ENCODE measurements around the gene HMHB1.

Gene HMHB1

DNA sequence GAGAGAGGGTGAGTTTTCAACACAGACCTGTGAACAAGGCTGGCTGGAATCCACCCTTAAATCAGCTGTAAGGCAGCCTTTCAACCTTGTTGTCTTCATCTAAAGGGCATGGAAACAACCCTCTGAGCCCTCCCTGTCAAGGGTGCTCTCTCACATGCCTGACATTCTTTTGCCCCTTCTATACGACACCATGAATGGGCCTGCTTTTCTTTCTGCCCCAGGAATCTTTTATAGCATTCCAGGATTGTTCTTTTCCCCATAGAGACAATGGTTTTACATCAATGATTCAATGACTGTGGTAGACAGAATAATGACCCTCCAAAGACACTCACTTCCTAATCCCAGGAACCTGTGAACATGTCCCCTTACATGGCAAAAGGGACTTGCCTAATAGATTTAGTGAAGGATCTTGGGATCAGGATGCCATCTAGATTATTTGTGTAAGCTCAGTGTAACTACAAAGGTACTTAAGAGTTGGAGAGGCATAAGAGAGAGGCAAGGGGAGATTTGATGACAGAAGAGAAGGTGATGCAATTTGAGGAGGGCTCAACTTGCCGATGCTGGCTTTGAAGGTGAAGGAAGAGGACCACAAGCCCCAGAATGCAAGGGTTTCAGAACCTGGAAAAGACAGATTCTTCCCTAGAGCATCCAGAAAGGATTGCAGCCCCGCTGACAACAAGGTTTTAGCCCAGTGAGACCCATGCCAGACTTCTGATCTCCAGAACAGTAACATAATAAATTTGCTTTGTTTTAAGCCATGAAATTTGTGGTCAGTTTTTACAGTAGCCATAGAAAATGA lies 29.2 kb upstream of the HMHB1 start:
- TF ChIP-seq TAF1 (IDR thresholded peaks at IDR 0.05; ENCODE audit: borderline replicate concordance, low read depth, low read length): no peak
- no peak for TF ChIP-seq POLR2AphosphoS5 (IDR thresholded peaks at IDR 0.05; ENCODE audit: low read depth, low read length)
- TF ChIP-seq POLR2A (IDR thresholded peaks at IDR 0.05; ENCODE audit: low read depth, low read length): no peak
- DNase-seq (ENCODE audit: insufficient read length): no peak

DNA sequence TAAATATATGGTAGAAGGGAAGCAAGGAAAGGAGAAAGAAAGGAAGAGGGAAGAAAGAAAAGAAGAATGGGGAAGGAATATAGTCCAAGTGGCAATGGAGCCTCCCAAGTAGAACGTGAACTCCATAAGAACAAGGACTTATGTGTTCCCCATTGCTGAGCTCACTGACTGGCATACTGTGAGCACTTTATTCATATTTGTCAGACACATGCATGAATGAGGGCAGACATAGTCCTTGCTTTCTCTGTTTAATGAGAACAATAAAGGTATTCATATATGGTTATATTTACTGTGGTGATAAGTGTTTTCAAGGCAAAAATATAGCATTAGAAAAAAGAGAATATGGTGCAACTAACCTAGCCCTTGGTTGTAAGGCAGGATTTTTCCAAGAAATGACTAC lies 23.6 kb upstream of the HMHB1 start:
- FAIRE-seq: no peak

More for the DNA sequence above, 29.2 kb upstream of the HMHB1 start:
- no peak for FAIRE-seq

DNA sequence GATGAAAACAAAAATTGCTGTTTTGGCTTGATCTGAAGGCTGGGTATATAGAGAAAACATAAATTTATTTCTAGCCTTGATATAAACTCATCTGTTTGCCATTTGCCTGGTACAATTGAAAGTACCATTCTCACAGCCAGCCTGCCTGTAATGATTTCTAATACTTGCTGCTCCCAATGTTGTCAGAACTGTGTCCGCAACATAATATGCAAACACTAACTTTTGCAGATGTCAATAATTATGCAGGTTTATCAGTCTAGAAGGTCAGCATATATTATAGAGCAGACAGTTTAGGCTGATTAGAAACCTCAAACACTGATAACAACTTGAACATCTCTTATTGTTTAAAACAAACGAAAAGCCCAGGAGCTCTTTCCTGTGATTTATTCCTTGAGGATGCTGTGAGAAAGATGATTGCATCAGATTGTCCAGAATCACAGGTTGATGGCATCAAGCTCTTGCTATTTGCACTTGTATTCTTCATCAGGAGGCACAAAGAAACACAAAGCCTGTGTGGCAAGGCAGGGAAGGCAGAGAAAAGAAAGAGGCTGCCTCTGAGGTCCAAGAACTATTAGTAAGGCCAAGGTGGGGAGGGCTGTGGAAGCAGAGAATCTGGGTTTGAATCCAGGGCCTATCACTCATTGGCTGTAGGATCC lies 21.4 kb upstream of the HMHB1 start:
- DNase-seq (ENCODE audit: insufficient read length) (no peak), FAIRE-seq (no peak)
- TF ChIP-seq POLR2AphosphoS5 (IDR thresholded peaks at IDR 0.05; ENCODE audit: low read depth, low read length): no peak
- TF ChIP-seq TAF1 (IDR thresholded peaks at IDR 0.05; ENCODE audit: borderline replicate concordance, low read depth, low read length): no peak
- TF ChIP-seq POLR2A (IDR thresholded peaks at IDR 0.05; ENCODE audit: low read depth, low read length): no peak

More for the DNA sequence above, 23.6 kb upstream of the HMHB1 start:
- DNase-seq (ENCODE audit: insufficient read length): no peak
- TF ChIP-seq POLR2A (IDR thresholded peaks at IDR 0.05; ENCODE audit: low read depth, low read length) (no peak), POLR2AphosphoS5 (IDR thresholded peaks at IDR 0.05; ENCODE audit: low read depth, low read length) (no peak), TAF1 (IDR thresholded peaks at IDR 0.05; ENCODE audit: borderline replicate concordance, low read depth, low read length) (no peak)

DNA sequence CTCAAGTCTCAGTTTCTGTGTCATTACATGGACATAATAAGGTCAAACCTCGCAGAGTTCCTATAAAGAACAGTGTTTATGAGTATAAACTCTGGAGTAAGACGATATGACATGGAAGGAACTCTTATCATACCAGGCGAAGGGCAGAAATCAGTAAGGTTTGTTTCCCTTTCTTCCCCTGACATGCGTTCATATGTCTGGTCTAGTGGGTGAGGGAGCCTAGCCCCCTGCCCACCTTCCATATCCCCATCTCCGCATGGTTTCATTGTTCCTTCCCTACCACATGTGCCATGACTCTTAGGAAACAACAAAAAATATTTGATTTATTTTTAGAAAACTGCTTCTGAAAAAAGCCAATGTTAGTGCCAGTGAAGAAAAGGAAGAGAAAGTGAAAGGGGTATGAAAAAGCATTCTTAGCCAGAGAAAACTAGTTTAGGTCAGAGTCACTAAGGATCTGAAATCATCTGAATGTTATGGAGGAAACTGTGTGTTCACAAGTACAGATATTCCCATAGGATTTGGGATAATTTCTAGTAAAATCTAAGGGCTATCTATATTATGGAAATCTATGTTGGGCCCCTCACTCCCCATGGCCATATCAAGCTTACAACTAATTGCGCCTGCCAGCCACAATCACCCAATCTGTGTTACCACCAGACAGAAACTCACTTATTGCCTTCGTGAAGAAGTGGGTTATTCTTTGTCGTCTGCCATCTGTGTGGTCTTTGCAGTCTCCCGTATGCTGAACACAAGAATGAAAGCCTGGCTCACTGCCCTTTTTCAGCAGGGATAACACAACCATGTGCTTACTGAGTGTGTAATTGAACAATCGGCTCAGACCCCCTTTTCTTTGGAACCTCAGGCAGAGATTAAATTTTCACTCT lies 19.9 kb upstream of the HMHB1 start:
- DNase-seq (ENCODE audit: insufficient read length) (no peak), FAIRE-seq (peak; percentile 61)

DNA sequence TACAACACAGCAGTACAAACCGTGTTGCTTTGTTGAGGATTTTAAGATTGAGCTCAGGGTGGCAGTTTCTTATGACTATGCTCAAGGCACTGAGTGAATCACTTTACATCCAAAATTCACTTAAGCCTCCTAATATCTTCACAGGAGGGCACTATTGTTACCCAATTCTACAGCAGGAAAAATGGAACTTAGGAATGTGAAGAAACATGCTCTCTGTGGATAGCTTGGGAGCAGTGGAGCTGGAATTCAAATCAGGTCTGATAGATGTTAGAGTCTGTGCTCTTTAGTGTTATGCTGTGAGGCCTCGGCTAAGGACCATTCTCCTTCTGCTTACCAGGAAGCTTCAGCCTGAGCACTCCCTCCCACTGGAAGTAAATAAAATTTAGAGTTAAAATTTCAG lies 18.7 kb upstream of the HMHB1 start:
- TF ChIP-seq POLR2A (IDR thresholded peaks at IDR 0.05; ENCODE audit: low read depth, low read length) (no peak), TAF1 (IDR thresholded peaks at IDR 0.05; ENCODE audit: borderline replicate concordance, low read depth, low read length) (no peak), POLR2AphosphoS5 (IDR thresholded peaks at IDR 0.05; ENCODE audit: low read depth, low read length) (no peak)
- DNase-seq (ENCODE audit: insufficient read length): no peak
- FAIRE-seq: no peak

More for the DNA sequence above, 19.9 kb upstream of the HMHB1 start:
- TF ChIP-seq TAF1 (IDR thresholded peaks at IDR 0.05; ENCODE audit: borderline replicate concordance, low read depth, low read length) (no peak), POLR2A (IDR thresholded peaks at IDR 0.05; ENCODE audit: low read depth, low read length) (no peak)

DNA sequence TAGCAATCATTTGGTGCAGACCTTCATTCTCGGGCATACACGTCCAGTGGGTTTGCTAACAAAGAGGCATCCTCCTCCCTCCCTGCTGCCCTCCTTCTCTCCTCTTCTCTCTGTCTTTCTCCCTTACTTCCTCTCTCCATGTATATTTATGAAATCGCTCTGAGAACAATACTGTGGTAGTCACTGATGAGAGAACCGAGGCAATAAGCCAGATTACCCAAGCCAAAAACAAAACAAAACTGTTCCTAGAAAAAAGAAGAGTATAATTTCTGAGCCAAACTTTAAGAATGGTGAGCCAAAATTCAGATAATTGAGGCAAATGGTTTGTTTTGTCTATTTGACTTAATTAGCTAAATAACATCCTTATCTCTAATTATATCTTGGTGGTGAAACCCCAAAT lies 15.8 kb upstream of the HMHB1 start:
- FAIRE-seq (no peak), DNase-seq (ENCODE audit: insufficient read length) (no peak)

DNA sequence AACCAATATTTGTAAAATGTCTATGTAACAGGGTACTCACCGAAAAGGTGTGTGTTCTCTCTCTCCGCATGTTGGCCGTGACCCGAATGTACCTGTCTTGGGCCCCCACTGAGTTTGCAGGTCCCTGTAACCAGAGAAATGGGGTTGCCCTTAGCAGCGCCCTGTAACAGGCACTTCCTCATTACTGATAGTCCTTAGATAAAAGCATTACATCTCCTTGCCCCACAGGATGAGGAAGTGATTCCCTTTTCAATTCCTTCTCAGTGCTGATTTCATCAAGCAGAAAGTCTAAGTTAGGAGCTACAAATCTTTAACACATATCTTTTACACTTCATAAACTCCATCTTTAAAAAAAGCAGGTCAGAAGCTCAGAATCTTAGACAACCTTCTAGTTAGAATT lies 15.2 kb upstream of the HMHB1 start:
- DNase-seq (ENCODE audit: insufficient read length): no peak
- FAIRE-seq: no peak
- TF ChIP-seq TAF1 (IDR thresholded peaks at IDR 0.05; ENCODE audit: borderline replicate concordance, low read depth, low read length) (no peak), POLR2A (IDR thresholded peaks at IDR 0.05; ENCODE audit: low read depth, low read length) (no peak), POLR2AphosphoS5 (IDR thresholded peaks at IDR 0.05; ENCODE audit: low read depth, low read length) (no peak)

More for the DNA sequence above, 15.8 kb upstream of the HMHB1 start:
- no peak for TF ChIP-seq POLR2AphosphoS5 (IDR thresholded peaks at IDR 0.05; ENCODE audit: low read depth, low read length)
- TF ChIP-seq POLR2A (IDR thresholded peaks at IDR 0.05; ENCODE audit: low read depth, low read length): no peak
- no peak for TF ChIP-seq TAF1 (IDR thresholded peaks at IDR 0.05; ENCODE audit: borderline replicate concordance, low read depth, low read length)

DNA sequence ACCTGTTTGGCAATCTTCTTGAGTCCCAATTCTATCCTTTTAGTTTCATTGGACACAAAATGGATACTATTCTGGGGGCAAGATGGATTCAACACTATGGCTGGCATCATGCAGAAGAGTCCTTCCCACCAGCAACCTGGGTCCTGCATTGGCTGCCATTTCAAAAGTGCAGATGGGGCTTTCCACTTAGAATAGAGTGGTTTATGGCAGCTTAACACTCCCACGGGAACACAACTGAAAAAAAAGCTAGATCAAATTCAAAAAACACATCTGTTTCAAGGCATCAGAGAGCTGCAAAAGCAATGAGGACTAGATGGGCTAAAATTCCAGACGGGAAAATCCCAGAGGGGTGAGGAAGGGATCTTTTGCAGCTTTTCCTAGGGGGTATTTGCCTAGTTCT lies 11.2 kb upstream of the HMHB1 start:
- TF ChIP-seq TAF1 (IDR thresholded peaks at IDR 0.05; ENCODE audit: borderline replicate concordance, low read depth, low read length) (no peak), POLR2A (IDR thresholded peaks at IDR 0.05; ENCODE audit: low read depth, low read length) (no peak), POLR2AphosphoS5 (IDR thresholded peaks at IDR 0.05; ENCODE audit: low read depth, low read length) (no peak)
- peak; percentile 56 for FAIRE-seq
- no peak for DNase-seq (ENCODE audit: insufficient read length)

DNA sequence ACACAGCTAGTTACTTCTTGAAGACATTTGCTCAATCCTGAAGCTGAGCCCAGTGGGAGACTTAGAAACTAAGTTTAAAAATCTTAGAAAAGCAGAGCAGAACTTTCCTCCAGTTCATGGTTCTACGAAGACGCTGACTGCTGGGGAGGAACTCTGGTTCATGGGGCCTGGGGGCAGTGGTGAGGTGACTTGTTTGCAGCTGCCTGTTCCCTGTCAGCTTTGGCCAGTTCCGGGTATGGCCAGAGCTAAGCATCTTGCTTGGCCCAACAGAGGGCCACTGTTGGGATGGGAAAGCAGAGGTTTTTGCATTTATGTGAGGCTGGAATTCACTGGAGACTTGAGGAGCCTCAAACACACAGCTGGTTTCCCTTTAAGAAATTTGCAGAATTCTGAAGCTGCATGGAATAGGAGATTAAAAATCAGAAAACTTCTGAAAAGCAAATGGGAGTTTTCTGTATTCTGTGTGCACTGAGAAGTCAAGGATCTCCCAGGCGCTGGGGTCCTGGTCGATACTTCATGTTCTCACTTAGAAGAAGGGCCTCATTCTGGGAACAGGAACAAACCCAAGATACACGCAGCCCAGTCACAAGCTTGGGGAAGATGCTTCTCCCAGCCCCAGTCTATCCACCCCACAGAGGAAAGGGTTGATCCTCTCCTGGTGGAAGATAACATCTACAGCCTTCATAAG lies 10.6 kb upstream of the HMHB1 start:
- DNase-seq (ENCODE audit: insufficient read length) (no peak), FAIRE-seq (peak; percentile 79)
- TF ChIP-seq POLR2AphosphoS5 (IDR thresholded peaks at IDR 0.05; ENCODE audit: low read depth, low read length) (no peak), TAF1 (IDR thresholded peaks at IDR 0.05; ENCODE audit: borderline replicate concordance, low read depth, low read length) (no peak), POLR2A (IDR thresholded peaks at IDR 0.05; ENCODE audit: low read depth, low read length) (no peak)

DNA sequence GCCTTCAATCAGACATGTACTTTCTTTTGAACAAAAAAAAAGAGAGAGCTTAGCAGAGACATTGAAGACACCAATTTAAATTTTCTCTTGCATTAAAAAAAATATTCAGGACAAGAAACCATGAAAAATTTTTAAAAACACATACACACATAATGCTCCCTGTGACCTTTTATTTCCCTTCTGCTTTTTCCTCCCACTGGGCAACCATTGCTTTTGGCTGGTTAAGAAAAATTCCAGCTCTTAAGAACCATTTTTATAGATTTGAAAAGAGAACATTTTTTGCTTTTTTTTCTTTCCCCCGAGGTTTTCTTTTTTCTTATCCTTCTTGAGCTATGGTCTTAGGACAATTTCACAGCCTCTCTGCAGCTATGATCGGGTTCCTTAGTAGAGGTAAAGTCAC lies 6.1 kb upstream of the HMHB1 start:
- DNase-seq (ENCODE audit: insufficient read length) (no peak), FAIRE-seq (no peak)
- TF ChIP-seq POLR2AphosphoS5 (IDR thresholded peaks at IDR 0.05; ENCODE audit: low read depth, low read length) (no peak), POLR2A (IDR thresholded peaks at IDR 0.05; ENCODE audit: low read depth, low read length) (no peak), TAF1 (IDR thresholded peaks at IDR 0.05; ENCODE audit: borderline replicate concordance, low read depth, low read length) (no peak)

DNA sequence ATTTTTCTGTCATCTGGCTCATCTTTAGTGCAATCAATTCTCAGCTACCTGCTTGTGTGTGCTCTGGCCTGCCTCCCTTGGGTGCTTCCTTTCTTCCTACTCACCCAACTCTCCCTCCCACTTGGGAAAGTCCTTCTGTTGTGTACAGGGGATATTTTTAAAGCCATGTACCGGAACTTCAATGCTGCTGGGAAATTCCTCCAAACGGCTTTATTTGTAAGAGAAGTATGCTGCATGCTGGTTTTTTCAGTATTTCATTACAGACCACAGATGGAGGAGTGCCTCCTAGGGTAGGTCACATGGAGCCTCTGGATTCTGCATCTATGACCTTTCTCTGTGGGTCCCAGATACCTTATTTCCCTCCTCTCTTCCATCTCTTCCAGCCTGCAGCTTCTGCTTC lies 5.4 kb upstream of the HMHB1 start:
- TF ChIP-seq POLR2A (IDR thresholded peaks at IDR 0.05; ENCODE audit: low read depth, low read length): 0 out of 2 replicates have a peak, but pooled peaks have one; percentile 26
- TF ChIP-seq TAF1 (IDR thresholded peaks at IDR 0.05; ENCODE audit: borderline replicate concordance, low read depth, low read length): no peak
- DNase-seq (ENCODE audit: insufficient read length): no peak
- FAIRE-seq: peak; percentile 96

Data from GM12892 (cell line).